Peyer's patch (tissue), 4 donors: ENCODE measurements around the gene BIRC2.
A peak's percentile ranks its signal among the peaks of the same experiment; 100 is the strongest.

Experiments
- POLR2A ChIP-seq, 2 donors: fragments of 450-650 bp; IDR thresholded peaks; one replicate each; pipeline ENCODE4 v1.5.1; 2017; ENCODE audit warnings: antibody characterized with exemption in 2 of 2, mild to moderate bottlenecking in 2 of 2, moderate library complexity in 2 of 2
- TF ChIP-seq, protein P1 (sequence below), 6 experiments: fragments of 450-650 bp in 4 of 6; fragments of 200-600 bp in 2 of 6; sonication (generic) in 1 of 6; IDR thresholded peaks; one replicate each; pipeline ENCODE4 v1.5.1; 2017 to 2019; ENCODE audit warnings: antibody characterized with exemption in 6 of 6, mild to moderate bottlenecking in 3 of 6, moderate library complexity in 1 of 6

DNA sequence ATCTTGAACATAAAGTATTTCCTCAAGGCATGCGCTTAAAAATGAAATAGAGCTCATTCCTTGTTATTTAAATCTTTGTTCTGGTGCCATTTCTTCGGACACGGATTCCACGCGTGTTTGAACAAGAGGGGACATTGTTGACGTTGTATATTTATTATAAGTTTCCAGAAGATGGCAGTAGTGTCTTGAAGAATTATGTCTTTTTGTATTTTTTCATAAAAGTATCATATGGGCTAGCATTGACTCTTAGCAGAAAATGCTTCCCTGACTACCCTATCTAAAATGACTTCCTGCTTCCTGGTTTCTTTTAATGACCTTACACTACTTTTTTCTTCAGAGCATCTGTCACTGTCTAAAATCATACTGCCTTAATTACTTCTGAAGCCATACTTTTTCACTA is 20.4 kb downstream of the BIRC2 start:
- no peak for TF ChIP-seq POLR2A (IDR thresholded peaks at IDR 0.05)
- TF ChIP-seq, protein P1, sequence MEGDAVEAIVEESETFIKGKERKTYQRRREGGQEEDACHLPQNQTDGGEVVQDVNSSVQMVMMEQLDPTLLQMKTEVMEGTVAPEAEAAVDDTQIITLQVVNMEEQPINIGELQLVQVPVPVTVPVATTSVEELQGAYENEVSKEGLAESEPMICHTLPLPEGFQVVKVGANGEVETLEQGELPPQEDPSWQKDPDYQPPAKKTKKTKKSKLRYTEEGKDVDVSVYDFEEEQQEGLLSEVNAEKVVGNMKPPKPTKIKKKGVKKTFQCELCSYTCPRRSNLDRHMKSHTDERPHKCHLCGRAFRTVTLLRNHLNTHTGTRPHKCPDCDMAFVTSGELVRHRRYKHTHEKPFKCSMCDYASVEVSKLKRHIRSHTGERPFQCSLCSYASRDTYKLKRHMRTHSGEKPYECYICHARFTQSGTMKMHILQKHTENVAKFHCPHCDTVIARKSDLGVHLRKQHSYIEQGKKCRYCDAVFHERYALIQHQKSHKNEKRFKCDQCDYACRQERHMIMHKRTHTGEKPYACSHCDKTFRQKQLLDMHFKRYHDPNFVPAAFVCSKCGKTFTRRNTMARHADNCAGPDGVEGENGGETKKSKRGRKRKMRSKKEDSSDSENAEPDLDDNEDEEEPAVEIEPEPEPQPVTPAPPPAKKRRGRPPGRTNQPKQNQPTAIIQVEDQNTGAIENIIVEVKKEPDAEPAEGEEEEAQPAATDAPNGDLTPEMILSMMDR (IDR thresholded peaks at IDR 0.05) = peak in 2 of 6 experiments; percentile 19 to 33
